ENCODE measurements around the gene ADCY4.

Gene ADCY4

DNA sequence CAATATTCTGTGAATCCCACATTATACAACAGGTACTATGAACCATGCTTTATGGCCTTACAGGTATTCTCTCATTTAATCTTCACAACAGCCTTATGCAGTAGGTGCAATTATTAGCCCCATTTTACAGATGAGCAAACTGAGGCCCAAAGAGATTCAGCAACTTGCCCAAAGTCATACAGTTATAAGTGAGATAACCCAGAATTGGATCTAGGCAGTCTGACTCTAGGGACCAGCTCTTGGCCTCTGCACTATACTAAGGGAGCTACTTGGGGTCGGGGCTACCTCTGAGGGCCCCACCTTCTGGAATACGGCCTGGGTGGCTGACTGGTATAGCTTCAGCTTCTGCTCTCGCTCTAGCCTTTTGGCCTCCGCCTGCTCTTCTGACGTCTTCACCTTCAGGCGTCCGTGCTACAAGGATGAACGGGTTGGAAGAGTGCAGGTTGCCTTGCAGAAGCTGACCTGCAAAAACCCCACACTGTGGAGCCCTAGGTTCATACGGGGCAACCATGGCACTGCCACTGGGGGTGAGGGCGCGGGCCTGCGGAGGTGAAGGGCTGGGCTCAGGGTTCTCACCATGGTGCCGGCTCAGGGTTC is 64.2 kb downstream of the ADCY4 start:
- H3K27ac ChIP-seq (ENCODE audit: poor library complexity, severe bottlenecking): peak overlapping the region; percentile 98
- DNase-seq (ENCODE audit: low spot score) (no peak), ATAC-seq (ENCODE audit: low read depth) (peak; percentile 1; the same call in 2 of the 3 replicates)
- peaks cover 34% of the 10 kb centered on the region for H3K36me3 ChIP-seq (ENCODE audit: low read depth)
- no peaks in the 10 kb centered on the region for H3K9me3 ChIP-seq (ENCODE audit: severe bottlenecking)
- no peaks in the 10 kb centered on the region for H3K27me3 ChIP-seq (ENCODE audit: insufficient read depth, poor library complexity, severe bottlenecking)
- peak overlapping the region; percentile 88 for H3K4me3 ChIP-seq (ENCODE audit: severe bottlenecking)
- TF ChIP-seq CTCF (IDR thresholded peaks at IDR 0.05; ENCODE audit: poor library complexity, severe bottlenecking): no peak
- peaks cover 32% of the 10 kb centered on the region for H3K4me1 ChIP-seq (ENCODE audit: insufficient read depth, poor library complexity, severe bottlenecking)

DNA sequence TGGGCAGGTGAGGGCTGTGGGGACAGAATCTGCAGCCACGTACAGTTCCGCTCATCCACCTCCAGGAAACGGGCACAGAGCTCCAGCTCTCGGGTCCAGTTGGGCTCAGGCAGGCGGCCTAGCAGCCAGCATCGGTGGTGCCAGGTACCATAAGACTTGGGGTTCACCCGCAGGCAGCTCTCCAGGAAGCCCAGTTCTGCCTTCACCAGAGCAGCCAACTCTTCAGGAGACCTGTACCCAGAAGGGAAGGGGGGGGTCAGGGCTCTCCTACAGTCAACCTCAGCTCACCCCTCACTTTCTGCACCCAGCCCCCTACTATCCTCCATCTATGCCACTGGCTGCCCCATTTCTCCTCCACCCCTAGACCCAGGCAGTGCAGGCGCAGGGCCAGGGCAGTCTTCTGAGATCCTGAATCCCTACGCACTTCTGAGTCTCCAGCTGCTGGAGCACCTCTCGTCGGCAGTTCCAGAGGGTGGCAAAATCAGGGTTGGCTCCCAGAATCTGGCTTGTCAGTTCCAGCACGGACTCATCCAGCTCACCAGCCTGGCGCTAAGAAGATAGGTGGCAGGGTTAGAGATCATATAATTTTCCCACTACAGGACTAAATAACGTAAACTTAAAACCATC is 64.8 kb downstream of the ADCY4 start:
- ATAC-seq (ENCODE audit: low read depth) (no peak), DNase-seq (ENCODE audit: low spot score) (no peak)
- Histone ChIP-seq H3K27ac (ENCODE audit: poor library complexity, severe bottlenecking) (peak overlapping the region; percentile 98), H3K4me3 (ENCODE audit: severe bottlenecking) (no peak overlapping the region), H3K36me3 (ENCODE audit: low read depth) (peaks cover 34% of the 10 kb centered on the region), H3K27me3 (ENCODE audit: insufficient read depth, poor library complexity, severe bottlenecking) (no peaks in the 10 kb centered on the region), H3K4me1 (ENCODE audit: insufficient read depth, poor library complexity, severe bottlenecking) (peaks cover 32% of the 10 kb centered on the region), H3K9me3 (ENCODE audit: severe bottlenecking) (no peaks in the 10 kb centered on the region)
- no peak for TF ChIP-seq CTCF (IDR thresholded peaks at IDR 0.05; ENCODE audit: poor library complexity, severe bottlenecking)

- TF ChIP-seq CTCF (IDR thresholded peaks at IDR 0.05; ENCODE audit: poor library complexity, severe bottlenecking): no peak
- Histone ChIP-seq H3K27me3 (ENCODE audit: insufficient read depth, poor library complexity, severe bottlenecking) (no peaks in the 10 kb centered on the region), H3K4me3 (ENCODE audit: severe bottlenecking) (no peak overlapping the region), H3K9me3 (ENCODE audit: severe bottlenecking) (no peaks in the 10 kb centered on the region), H3K27ac (ENCODE audit: poor library complexity, severe bottlenecking) (no peak overlapping the region), H3K4me1 (ENCODE audit: insufficient read depth, poor library complexity, severe bottlenecking) (peaks cover 32% of the 10 kb centered on the region), H3K36me3 (ENCODE audit: low read depth) (peaks cover 34% of the 10 kb centered on the region)
- ATAC-seq (ENCODE audit: low read depth) (no peak), DNase-seq (ENCODE audit: low spot score) (no peak)
Observed at GRCh38 chr14:24269368-24269767, 65.5 kb downstream of the ADCY4 start.
